NCI-H146 treated with DMSO at 0.1 percent for 48 hours (cell line): ENCODE measurements around the gene BOD1.

Source experiments
- DNase-seq: peaks from one replicate; lab custom pipeline; 2025; ENCODE audit not compliant: unreplicated experiment; lab: John Stamatoyannopoulos, UW

The BOD1 gene

DNA sequence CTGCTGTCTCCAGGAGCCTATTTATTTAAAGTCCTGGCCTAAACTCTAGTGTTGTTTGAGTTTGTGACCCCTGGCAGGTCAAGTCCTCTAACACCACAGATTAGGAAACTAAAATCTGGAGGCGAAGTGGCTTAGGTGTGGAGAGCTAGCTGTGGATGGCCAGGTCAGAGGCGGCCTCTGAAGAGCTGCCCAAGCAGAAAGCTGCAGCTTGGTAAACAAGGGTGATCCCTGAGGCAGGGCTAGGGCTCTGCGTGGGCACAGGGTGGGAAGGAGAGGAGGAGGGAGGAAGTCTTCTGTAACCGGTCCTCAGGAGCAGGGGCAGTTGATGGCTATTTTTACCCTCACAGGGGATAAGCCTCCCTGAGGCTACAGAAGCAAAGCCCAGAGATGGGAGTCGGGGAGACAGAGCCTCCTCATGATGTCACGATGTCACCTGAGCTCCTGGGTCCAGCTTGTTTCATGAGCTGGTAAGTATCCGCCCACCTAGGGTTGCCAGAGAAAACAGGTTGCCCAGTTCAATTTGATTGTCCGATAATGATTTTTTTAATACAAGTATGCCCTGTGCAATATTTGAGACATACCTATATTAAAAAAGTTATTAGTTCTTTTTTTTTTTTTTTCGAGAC, 25.9 kb upstream of the BOD1 start:
- no peak for DNase-seq

DNA sequence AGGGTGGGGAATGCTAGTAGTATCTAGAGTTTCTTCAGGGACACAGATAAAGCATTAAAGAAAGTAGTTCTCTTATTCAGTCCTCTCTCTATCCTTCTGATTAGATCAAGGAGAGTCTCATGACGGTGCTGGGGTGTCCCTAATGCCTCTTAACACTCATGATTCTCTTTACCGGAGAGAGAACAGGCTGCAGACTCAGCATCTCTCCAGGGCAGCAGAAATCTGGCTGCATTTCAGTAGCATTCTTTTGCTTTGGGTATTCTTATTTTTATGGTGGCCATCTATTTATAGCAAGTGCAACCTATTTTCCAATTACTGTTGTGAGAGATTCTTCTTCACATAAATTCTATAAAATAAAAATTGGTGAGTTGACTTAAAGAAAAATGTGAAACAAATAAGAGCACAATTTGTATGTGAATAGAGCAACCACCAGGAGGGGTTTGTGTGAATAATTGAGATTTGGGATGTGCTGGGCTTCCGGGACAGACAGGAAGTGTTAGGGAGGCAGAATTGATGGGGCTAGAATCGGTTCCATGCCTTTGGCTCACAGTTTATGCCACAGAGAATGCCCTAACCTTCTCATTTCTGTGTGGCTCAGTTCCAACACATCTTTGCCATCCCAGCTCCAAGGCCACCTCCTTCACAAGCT, 23.8 kb upstream of the BOD1 start:
- no peak for DNase-seq

DNA sequence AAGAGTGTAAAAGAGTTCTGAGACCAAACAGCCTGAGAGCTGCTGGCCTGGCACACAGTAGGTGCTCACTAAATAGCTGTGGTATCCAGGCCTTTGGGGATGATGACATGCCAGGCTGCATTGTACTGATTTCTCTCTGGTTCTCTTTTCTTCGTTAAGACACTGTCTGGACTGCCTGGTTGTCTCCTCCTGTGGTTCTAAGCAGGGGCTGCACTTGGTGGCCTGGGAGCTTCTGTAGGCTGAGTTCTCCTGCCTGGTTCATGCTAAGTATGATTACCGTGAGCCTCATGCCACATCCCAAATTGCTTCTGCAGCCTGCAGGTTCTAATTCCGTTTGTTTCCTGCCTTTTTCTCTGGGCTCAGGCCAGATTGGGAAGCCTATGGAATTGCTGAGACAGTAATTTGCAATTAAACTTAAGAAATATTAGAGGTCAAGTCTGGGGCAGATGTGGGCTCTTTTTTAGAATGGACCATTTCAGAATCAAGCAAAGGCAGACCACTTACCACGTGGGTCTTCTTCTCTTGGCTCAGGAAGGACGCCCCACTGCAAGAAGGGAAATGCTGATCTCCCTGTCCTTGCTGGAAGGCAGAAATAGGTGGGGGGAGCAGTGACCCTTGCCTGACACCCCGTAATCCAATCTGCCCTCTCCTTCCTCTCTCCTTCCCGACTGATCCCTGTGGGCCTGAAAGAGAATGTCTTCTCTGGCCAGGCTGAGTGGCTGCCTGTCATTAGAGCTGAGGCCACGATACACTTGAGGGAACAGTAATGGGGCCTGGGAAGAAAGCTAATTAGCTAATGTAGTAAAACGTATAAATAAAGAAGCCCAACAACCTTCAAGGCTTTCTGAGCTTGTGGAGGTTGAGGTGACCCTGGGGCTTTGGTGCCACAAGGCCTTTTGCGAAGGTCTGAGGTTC, 21.9 kb upstream of the BOD1 start:
- no peak for DNase-seq

DNA sequence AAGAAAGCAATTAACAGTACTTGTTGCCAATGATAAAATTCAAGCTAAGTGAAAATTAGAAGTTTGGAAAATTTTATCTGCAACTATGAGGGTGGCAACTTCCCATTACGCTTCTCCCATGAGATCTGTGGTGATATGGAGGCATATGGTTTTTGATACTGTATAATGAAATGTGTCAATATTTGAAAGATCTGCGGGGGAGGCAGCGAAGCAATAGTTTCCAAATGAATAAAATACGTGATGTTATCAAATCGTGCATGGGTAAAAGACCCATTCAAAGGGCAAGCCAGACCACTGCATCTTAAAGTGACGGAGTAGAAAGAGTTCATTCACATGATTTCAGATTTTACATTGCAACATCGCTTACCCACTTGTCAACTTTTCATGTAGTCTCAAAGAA, 20.9 kb upstream of the BOD1 start:
- no peak for DNase-seq

DNA sequence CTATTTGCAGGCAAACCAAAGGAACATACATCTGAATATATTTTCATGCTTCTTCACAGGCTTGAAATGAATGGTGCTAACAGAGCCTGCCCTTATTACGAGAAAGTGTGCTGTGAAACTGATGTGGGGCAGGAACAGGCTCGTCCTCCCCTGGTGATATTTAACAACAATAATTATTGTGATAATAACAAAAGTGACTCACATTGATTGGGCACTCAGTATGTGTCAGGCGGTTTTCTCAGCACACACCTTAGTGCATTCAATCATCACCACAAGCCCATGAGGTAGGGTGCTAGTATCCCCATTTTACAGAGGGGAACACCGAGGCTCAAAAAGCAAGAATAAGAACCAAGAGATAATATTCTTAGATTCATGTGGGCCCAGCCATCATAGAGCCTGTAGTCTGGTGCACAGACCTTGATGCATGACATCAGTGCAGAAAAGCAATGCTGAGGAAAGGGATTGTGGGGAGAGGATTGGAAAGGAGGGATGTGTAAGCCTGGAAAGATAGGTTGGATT, 18.1 kb upstream of the BOD1 start:
- DNase-seq = no peak

DNA sequence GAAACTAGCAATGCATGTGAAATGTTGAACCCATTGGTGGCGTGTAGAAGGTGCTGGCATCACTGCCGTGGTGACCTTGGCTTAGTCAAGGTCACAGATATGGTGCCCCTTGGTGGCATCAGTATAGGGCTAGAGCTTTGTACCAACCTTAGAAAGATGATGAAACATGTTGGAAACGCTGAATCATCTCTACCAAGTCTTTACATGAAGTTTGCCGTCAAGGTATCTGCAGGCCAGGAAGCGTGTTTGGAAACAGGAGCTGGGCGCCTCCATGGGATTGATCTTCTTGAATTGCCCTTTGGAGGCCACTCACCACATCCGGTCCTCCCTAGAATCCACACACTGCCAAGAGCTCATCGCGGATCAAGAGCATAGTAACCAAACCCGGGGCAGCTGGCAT, 16.9 kb upstream of the BOD1 start:
- no peak for DNase-seq

DNA sequence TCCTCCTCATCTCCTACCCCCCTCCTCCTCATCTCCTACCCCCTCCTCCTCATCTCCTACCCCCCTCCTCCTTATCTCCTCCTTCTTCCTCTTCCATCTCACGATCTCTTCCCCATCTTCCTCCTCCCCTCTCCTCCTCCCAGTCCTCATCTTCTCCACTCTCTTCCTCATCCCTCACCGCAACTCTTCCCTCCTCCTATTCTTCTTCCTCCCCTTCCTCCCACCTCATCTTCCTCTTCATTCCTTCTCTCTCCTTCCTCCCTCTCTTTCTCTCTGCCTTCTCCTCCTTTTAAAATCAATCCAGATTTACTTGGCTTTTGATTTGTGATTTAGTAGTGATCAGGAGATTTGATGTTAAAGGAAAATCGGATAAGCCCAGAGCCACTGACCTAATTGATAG, 15.0 kb upstream of the BOD1 start:
- no peak for DNase-seq

DNA sequence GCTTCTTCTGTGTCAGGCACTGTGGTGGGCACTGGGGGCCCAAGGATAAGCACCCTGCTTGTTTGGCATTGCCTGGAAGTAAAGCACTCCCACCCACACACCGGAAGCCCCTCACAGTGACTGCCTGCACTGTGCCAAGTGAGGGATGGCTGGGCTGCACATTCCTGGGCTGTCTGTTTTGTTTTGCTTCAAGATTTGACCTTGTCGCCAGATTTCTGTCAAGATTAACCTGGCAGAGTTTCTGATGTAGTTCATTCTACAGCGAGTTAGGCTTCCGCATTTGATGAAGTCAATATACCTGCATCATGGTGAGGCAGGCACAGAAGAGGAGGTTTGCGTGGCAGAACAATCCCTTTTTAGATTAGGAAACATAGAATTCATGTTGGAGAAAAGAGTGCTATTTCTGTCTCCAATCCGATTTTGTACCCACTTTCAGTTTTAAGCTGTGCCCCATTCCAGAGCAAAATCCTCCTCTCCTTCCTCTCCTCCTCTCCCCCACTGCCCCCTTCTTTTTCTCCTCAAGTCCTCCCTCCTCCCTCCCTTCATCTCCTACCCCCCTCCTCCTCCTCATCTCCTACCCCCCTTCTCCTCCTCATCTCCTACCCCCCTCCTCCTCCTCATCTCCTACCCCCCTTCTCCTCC, 14.4 kb upstream of the BOD1 start:
- no peak for DNase-seq

DNA sequence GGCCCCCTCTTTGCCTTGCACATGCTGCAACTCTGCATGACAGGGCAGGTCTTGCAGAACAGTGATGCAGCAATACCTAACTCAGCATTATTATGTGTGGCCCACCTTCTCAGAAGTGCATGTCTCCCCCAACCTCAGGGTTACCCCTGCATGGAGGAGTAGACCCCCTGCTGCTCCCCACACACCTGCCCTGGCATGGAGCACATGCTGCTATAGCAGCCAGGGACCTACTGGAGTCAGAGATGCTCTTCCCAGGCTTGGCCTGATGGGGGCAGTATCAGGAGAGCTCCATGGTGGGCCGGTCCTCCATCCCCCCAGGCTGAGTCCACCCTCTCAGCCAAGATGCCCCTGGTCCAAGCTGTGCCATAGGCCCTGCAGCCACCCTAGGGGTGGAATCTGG, 13.2 kb upstream of the BOD1 start:
- DNase-seq = no peak

DNA sequence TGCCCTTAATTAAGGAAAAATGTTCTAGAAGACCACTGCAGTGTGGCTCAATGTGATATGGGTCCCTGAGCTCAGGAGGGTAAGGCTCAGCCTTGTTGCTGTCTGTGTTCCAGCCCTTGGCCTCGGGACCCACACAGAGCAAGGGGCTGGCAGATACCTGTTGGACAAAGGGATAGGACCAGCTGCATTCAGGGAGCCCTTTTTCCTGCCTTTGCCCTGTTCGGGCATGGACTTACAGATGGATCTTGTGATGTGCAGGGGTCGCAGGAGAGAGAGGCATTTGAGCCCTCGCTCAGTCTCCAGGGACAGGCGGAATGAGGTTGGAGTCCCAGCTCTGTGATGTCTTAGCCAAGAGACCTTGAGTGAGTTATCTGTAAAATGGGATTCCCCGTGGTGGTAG, 12.1 kb upstream of the BOD1 start:
- no peak for DNase-seq

DNA sequence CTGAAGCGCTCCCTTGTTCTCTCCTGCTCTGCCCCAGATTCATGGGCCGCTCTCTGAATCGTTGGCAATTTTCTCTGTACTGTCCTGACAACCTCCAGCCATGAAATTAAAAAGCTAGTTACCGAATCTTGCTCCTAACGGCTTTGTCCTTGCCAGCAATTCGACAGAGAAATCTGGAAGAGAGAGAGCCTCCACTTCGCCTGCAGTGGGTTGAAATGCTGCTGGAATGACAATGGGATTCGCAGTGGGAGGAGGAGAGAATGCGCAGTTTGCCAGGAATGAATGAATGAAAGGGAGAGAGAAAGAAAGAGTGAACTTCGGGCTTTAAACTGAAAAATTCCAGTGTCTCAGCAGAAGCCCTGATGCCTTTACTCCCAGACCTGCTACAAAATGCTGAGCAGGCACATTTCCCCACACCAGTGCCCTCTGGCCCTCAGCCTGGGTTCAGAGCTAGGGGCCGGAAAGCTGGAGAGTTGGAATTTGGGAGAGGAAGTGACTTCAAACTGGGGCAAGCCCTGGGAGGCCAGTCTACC, 11.5 kb upstream of the BOD1 start:
- DNase-seq = no peak

DNA sequence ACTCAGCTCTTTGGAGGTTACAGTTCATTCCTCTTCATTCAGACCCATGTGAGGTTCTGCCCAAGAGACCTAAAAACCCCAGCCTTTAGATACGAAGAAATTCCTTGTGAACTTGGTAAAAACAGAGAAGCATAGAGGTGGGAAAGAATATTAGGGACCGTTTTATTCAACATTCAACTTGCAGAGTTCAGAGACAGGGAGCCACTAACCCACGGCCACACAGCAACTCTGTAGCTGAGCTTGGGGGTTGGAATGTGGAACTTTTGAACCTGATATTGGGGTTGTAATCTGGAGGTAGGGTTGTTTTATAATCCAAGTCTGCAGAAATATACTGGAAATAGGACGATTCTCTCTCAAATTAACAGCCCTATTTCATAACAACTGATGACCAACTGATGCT, 10.8 kb upstream of the BOD1 start:
- DNase-seq = no peak

DNA sequence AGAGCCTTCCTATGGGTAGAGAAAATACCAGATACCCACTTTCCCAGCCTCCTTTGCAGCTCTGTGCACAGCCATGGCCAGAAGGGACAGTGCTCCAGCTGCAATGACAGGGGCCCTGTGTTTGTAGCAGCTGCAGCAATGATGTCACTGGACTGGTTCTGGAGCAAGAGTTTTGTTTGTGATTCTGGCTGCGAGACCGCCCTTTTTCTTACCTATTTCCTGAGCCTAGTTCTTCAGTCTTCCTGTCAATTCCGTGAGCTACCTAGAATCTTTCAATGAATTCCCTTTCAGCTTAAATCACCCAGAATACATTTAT, 10.0 kb upstream of the BOD1 start:
- DNase-seq = no peak

DNA sequence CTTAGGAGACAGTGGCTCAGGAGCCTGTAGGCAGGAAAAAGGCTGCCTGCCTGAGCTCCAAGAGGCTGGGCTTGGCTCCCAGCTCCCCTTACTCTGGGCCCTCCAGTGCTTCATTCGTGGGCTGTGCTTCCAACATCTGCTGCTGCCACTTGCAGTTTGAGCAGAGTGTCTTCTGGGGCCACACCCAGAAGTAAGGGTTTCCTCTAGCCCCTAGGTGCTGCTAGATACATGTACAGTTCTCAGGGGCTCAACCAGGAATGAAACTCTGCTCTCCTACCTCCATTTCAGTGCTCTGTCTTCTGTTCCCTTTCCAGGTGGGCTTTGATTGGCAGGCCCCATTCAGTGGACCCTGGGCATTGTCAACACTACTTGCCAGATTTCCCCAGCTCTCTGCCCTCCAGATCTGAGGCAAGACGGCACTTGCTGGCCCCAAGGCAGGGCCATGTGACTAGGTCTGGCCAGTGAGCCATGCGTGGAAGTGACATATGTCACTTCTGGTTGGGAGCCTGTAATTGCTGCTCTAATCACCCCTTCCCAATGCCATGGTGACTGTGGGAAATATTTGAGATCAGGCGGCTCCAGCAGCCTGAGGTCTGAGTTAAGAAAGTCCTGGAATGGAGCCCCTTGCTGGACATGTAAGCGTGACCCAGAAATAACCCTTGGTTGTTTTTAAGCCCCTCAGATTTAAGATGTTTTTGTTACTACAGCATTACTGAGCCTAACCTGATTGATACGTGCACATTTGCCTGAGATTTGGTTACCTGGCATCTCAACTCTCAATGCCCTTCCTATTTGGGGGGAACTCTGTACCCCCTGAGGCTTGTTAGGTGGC, 9.4 kb upstream of the BOD1 start:
- DNase-seq = no peak

DNA sequence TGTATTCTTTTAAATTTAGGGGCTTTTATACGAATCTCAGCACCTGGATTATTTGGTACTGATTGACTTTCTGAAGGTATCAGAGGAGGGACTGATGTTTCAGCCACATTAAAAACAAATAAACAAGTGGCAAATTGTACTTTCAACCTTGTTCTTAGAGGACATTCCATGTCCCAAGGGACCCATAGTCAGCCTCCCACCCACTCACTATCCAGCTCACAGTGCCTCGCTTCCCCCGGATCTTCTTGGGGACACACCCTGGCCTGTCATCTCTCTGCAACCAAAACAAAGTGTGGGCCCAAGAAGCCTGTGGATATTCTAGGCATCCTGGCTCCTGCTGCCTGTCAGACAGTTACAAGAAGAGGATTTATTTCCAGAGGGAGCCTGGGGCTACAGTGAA, 8.8 kb upstream of the BOD1 start:
- no peak for DNase-seq

DNA sequence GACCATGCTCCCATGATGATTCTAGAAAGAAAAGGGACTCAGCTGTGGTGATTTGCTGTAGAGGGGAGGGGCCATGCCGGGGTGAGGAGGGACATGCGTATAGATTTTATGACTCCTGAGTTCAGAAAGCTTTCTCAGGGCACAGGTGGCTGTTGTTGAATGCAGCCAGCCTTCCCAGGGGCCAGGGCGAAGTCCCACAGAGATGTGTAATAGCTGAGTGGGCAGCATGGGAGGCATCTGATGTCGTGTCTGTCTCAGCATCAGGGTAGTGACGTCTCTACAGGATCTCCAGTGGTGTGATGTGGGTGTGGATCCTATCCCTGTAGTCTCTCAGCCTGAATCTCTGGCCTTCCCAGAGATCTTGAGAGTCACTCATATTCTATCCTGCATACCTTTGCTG, 7.8 kb upstream of the BOD1 start:
- DNase-seq = no peak

DNA sequence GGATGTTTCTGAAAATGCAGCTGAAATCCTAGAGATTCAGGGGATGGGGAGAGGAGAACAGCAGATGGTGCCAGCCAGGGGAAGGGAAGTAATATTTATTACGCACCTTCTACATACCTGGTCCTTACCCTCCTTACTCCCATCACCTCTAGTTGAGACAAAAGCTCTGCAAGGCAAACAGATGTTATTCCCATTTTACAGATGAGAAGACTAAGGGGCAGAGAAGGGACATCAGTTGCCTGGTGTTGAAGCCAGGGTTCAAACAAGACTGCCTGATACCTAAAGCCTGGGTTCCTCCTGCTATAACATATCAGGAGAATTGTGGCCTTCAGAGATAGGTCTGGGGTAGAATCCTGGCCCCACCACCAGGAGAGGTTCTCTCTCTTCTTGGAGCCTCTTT, 7.3 kb upstream of the BOD1 start:
- no peak for DNase-seq

DNA sequence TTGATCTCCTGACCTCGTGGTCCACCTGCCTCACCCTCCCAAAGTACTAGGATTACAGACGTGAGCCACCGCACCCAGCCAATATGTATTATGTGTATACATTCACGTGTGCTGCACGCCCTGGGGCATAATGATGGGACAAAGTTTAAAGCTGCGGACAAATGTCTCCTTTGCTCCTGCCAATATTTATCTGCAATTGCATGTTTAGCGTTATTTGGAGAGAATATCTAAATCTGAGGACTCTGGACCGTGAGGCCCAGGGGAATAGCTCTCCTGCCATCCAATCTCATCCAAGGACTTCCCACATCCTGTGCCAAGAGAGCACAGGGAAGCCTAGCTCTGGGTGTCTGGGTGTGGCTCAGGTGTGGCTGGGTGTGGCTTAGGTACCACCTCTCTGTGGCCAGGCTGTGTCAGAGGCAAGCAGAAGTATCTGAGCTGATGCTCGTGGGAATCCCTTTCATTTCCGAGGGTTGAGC, 6.9 kb upstream of the BOD1 start:
- DNase-seq = no peak

DNA sequence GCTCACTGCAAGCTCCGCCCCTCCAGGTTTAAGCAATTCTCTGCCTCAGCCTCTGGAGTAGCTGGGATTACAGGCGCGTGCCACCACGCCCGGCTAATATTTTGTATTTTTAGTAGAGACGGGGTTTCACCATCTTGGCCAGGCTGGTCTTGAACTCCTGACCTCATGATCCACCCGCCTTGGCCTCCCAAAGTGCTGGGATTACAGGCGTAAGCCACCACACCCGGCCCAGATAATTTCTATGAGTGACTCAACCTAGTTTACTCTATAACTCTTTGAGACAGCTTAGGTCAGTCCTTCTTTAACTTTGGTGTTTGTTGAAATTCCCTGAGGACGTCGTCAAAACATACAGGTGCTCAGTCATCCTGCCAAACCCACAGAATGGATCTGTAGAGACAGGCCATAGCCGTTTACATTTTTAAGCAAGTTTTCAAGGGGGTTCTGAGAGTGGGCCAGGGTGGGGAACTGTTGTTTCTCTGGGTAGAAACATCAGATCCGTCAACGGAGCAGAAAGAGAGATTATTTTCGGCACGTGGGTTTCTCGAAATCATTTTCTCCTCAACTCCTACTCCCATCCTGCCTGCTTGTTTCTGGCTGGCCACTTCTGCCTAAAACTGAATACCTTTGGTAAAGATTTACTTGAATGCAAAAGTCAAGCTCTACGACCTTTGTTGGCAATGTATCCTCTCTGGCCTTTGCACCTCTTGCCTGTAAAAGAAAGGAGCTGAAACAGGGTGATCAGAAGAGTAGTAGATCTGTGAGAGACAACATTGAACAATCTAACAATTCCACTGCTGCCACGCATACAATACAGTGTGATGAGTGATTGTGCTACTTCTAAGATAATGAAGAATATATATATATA, 6.0 kb upstream of the BOD1 start:
- no peak for DNase-seq
